A549 (cell line): Measurements from ENCODE around the gene AUH. TPM values are rescaled to one million over a fixed set of nuclear protein-coding genes. Genes with fewer than 3 reads are reported as not detected.

ENCODE experiments used
- ATAC-seq, 2 experiments: fragments of 200-7000 bp in 1 of 2; fragments of >200 bp in 1 of 2; cut with Nextera tagmentation in 1 of 2; cut with Tn5 transposase in 1 of 2; 3 replicates each; pipeline versions ENCODE4 v1.8.0 to v1.9.1; 2018 to 2020; ENCODE audit warnings: mild to moderate bottlenecking in 1 of 2, moderate library complexity in 1 of 2
- CTCF ChIA-PET: fragments of 300-600 bp; sonication (Branson Sonifier 250); formaldehyde crosslinking; extraction: SDS; loops from one replicate; lab custom pipeline; 2021; ENCODE audit warnings: antibody characterized with exemption, inconsistent platforms; lab: Yijun Ruan, JAX
- POLR2A ChIA-PET: fragments of 350-600 bp; formaldehyde crosslinking; extraction: SDS; loops from one replicate; lab custom pipeline; 2021; ENCODE audit warnings: antibody characterized with exemption, inconsistent platforms; lab: Yijun Ruan, JAX
- DNase-seq, 2 experiments: peaks; one replicate each; pipeline versions ENCODE4 v3.0.0 to v3.0.0-alpha.2; 2011 to 2016; ENCODE audit warnings: low read depth in 1 of 2, low spot score in 1 of 2
- FAIRE-seq: peaks from 2 replicates; lab custom pipeline; 2011; peaks lifted over from hg19 to GRCh38; lab: Jason Lieb, UNC
- H3K27ac ChIP-seq, 2 experiments: fragments of >200 bp; sonication (Bioruptor Twin); formaldehyde crosslinking; 3 replicates each; pipeline ENCODE4 v1.5.1; 2016 to 2017
- H3K4me1 ChIP-seq: fragments of >200 bp; sonication (Bioruptor Twin); formaldehyde crosslinking; 3 replicates; pipeline ENCODE4 v1.6.1; 2016
- H3K4me2 ChIP-seq: fragments of >200 bp; sonication (Bioruptor Twin); formaldehyde crosslinking; 3 replicates; pipeline ENCODE4 v1.6.1; 2016
- H3K4me3 ChIP-seq: fragments of >200 bp; sonication (Bioruptor Twin); formaldehyde crosslinking; 3 replicates; pipeline ENCODE4 v1.5.1; 2016
- H3K9me3 ChIP-seq: fragments of >200 bp; sonication (Bioruptor Twin); formaldehyde crosslinking; 3 replicates; pipeline ENCODE4 v1.6.1; 2016
- CBX2 ChIP-seq: fragments of 200-600 bp; sonication (generic); IDR thresholded peaks from 2 replicates; pipeline ENCODE4 v1.6.1; 2016; ENCODE audit warnings: low read depth, mild to moderate bottlenecking, borderline replicate concordance
- CBX8 ChIP-seq: fragments of 200-600 bp; sonication (generic); IDR thresholded peaks from 2 replicates; pipeline ENCODE4 v1.6.1; 2016
- FOSB ChIP-seq: fragments of 250-450 bp; sonication (Bioruptor Pico); IDR thresholded peaks from 2 replicates; pipeline ENCODE4 v1.5.0; 2020; ENCODE audit warnings: mild to moderate bottlenecking, moderate library complexity
- FOSL2 ChIP-seq, 2 experiments: fragments of 450-650 bp in 1 of 2; fragments of >200 bp in 1 of 2; sonication (Bioruptor Twin) in 1 of 2; formaldehyde crosslinking; IDR thresholded peaks; 2 replicates each; pipeline versions ENCODE4 v1.5.0 to v1.6.1; 2016 to 2020; ENCODE audit warnings: mild to moderate bottlenecking in 1 of 2, moderate library complexity in 1 of 2
- FOXS1 ChIP-seq: fragments of 250-450 bp; sonication (Bioruptor Pico); IDR thresholded peaks from 2 replicates; pipeline ENCODE4 v1.5.0; 2020; ENCODE audit warnings: mild to moderate bottlenecking, moderate library complexity
- HDAC2 ChIP-seq: fragments of 200-600 bp; sonication (generic); IDR thresholded peaks from 2 replicates; pipeline ENCODE4 v1.6.1; 2016
- HEYL ChIP-seq: fragments of 250-450 bp; sonication (Bioruptor Pico); IDR thresholded peaks from 2 replicates; pipeline ENCODE4 v1.8.0; 2021; ENCODE audit warnings: mild to moderate bottlenecking, moderate library complexity
- JUN ChIP-seq, 2 experiments: fragments of >200 bp; sonication (Bioruptor Twin); formaldehyde crosslinking; IDR thresholded peaks; 2 replicates in 1 of 2; 3 replicates in 1 of 2; pipeline ENCODE4 v1.6.1; 2016 to 2017
- KDM5A ChIP-seq: fragments of 200-600 bp; sonication (generic); IDR thresholded peaks from 2 replicates; pipeline ENCODE4 v1.6.1; 2016; ENCODE audit warnings: antibody characterized with exemption, mild to moderate bottlenecking
- NPAS2 ChIP-seq: fragments of 250-450 bp; sonication (Bioruptor Pico); IDR thresholded peaks from 2 replicates; pipeline ENCODE4 v1.8.0; 2022; ENCODE audit warnings: mild to moderate bottlenecking, moderate library complexity, borderline replicate concordance
- NR3C1 ChIP-seq: fragments of >200 bp; sonication (Bioruptor Twin); formaldehyde crosslinking; IDR thresholded peaks from 3 replicates; pipeline ENCODE4 v1.6.1; 2017
- RAD21 ChIP-seq, 2 experiments: fragments of >200 bp in 1 of 2; sonication (Bioruptor Twin) in 1 of 2; formaldehyde crosslinking in 1 of 2; IDR thresholded peaks in 1 of 2; conservative IDR thresholded peaks in 1 of 2; 2 replicates in 1 of 2; 3 replicates in 1 of 2; pipeline ENCODE4 v1.6.1; 2012 to 2018; ENCODE audit warnings: inconsistent platforms in 1 of 2
- RCOR1 ChIP-seq: fragments of 150-350 bp; IDR thresholded peaks from 2 replicates; pipeline ENCODE4 v1.6.1; 2014; ENCODE audit warnings: antibody characterized with exemption, low read length, low read depth
- WGBS: methylation state at CpG from one replicate; pipeline ENCODE4 v1.1.6; 2017; ENCODE audit errors: missing lambda C conversion rate; 5-methylcytosine and 5-hydroxymethylcytosine counted together
- polyA plus RNA-seq, 4 experiments: library from polyadenylated mRNA; depleted of rRNA in 3 of 4; stranded (reverse); fragments of >200 nt; fragmentation: RNase III in 1 of 4; extraction: RNeasy Plus Mini Kit Qiagen cat#74134 plus additional on column Dnase treatment in 1 of 4; gene quantifications; 2 replicates in 3 of 4; 3 replicates in 1 of 4; pipeline ENCODE4 v1.2.3, GENCODE V29; 2011 to 2017
- TF ChIP-seq, protein P1 (sequence below): fragments of 250-450 bp; sonication (Bioruptor Pico); IDR thresholded peaks from 2 replicates; pipeline ENCODE4 v1.5.0; 2020; ENCODE audit warnings: low read depth, mild to moderate bottlenecking, moderate library complexity
- TF ChIP-seq, protein P2 (sequence below): fragments of 200-600 bp; sonication (generic); IDR thresholded peaks from 2 replicates; pipeline ENCODE4 v1.6.1; 2016; ENCODE audit warnings: antibody characterized with exemption, mild to moderate bottlenecking, moderate library complexity
- TF ChIP-seq, protein P3 (sequence below): fragments of >200 bp; sonication (Bioruptor Twin); formaldehyde crosslinking; IDR thresholded peaks from 3 replicates; pipeline ENCODE4 v1.5.1; 2016

AUH gene
- polyA plus RNA-seq, 2 of the 4 experiments (the other 2 are of a cell fraction) = 11.1 to 15.9 TPM

DNA sequence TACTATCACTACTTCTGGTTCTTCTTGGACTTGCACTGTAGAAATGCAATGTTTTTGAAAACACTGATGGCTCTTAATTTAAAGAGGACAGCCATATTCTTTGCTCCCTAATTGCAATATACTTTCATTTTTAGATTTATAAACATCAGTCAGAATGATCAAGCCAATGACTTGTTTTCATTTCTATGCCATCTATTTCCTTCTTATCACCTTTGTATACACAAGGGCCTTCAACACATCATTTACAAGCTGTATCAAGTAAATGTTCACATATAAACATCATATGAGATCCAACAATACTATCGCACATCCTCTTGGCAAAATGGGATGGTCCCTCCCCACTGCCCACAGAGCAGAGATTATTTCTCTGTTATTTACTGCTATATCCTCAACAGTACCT, 24.9 kb downstream of the AUH start:
- 96% methylated on average over 1 of the region's 1 CpG for WGBS
- Histone ChIP-seq H3K9me3 (no peaks in the 10 kb centered on the region), H3K4me3 (no peak overlapping the region), H3K4me1 (no peaks in the 10 kb centered on the region), H3K27ac (no peak overlapping the region), H3K4me2 (no peak overlapping the region)
- ATAC-seq (no peak), FAIRE-seq (no peak), DNase-seq (no peak)
- POLR2A ChIA-PET = no interaction called here
- TF ChIP-seq CBX8 (no peak), RAD21 (conservative IDR thresholded peaks at IDR 0.05 in 1 of 2, IDR thresholded peaks at IDR 0.05 in 1 of 2) (no peak), HDAC2 (no peak), RCOR1 (no peak), NPAS2 (CRISPR knock-in tag) (no peak), JUN (IDR thresholded peaks at IDR 0.05) (no peak)
- CTCF ChIA-PET = interaction anchor here (0.7 to 1.0 kb wide), 3 partner anchors 10 to 346 kb away, joined by 3 to 6 read pairs (median 4); no protein-coding TSS in a partner anchor

DNA sequence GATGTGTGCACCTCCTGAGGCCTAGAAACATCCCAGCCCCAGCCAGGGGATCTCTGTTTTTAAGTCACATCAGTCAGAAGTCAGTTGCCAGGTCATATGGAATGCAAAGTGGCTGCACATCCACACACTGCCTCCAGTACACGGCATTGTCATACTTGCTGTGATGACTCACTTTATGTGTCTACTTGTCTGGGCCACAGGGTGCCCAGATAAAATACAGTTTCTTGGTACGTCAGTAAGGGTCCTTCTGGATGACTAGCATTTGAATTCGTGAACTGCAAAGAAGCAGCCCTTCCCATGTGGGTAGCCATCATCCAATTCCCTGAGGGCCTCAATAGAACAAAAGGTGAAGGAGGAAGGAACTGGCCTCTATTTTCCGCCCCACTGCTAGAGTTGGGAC, 27.7 kb downstream of the AUH start:
- WGBS = 94% methylated on average over 4 of the region's 4 CpGs
- no peaks in the 10 kb centered on the region for H3K9me3 ChIP-seq
- H3K4me3 ChIP-seq = no peak overlapping the region
- TF ChIP-seq, protein P1, sequence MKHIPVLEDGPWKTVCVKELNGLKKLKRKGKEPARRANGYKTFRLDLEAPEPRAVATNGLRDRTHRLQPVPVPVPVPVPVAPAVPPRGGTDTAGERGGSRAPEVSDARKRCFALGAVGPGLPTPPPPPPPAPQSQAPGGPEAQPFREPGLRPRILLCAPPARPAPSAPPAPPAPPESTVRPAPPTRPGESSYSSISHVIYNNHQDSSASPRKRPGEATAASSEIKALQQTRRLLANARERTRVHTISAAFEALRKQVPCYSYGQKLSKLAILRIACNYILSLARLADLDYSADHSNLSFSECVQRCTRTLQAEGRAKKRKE = no peak
- TF ChIP-seq, protein P2, sequence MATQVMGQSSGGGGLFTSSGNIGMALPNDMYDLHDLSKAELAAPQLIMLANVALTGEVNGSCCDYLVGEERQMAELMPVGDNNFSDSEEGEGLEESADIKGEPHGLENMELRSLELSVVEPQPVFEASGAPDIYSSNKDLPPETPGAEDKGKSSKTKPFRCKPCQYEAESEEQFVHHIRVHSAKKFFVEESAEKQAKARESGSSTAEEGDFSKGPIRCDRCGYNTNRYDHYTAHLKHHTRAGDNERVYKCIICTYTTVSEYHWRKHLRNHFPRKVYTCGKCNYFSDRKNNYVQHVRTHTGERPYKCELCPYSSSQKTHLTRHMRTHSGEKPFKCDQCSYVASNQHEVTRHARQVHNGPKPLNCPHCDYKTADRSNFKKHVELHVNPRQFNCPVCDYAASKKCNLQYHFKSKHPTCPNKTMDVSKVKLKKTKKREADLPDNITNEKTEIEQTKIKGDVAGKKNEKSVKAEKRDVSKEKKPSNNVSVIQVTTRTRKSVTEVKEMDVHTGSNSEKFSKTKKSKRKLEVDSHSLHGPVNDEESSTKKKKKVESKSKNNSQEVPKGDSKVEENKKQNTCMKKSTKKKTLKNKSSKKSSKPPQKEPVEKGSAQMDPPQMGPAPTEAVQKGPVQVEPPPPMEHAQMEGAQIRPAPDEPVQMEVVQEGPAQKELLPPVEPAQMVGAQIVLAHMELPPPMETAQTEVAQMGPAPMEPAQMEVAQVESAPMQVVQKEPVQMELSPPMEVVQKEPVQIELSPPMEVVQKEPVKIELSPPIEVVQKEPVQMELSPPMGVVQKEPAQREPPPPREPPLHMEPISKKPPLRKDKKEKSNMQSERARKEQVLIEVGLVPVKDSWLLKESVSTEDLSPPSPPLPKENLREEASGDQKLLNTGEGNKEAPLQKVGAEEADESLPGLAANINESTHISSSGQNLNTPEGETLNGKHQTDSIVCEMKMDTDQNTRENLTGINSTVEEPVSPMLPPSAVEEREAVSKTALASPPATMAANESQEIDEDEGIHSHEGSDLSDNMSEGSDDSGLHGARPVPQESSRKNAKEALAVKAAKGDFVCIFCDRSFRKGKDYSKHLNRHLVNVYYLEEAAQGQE = no peak
- TF ChIP-seq KDM5A (no peak), FOSL2 (IDR thresholded peaks at IDR 0.05) (no peak), FOSL2 (CRISPR knock-in tag; IDR thresholded peaks at IDR 0.05) (peak; percentile 33; the same call in 1 of the 2 replicates), RAD21 (conservative IDR thresholded peaks at IDR 0.05 in 1 of 2, IDR thresholded peaks at IDR 0.05 in 1 of 2) (no peak), CBX2 (no peak), HEYL (CRISPR knock-in tag) (no peak)
- ChIA-PET CTCF (no interaction called here), POLR2A (no interaction called here)
- H3K4me1 ChIP-seq = no peaks in the 10 kb centered on the region
- no peak for ATAC-seq
- H3K4me2 ChIP-seq = no peak overlapping the region
- no peak for FAIRE-seq
- H3K27ac ChIP-seq = no peak overlapping the region
- no peak for DNase-seq

DNA sequence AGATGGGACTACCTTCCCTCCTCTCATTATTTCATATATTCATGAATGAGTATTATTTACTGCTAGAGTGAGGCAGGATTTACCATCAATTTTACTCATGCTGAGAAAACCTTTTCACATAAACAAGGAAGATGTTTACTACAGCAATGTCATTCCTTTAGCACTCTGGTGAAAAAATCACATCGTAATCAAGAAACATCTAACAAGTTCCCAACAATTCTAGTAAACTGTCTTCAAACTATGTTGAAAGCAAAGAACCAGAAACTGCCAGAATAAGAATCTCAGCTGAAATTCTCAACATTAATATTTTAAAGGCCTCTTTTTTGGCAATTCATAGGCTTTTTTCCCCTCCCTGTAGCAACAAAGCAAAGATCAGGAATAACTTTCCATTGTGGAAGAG, 28.2 kb downstream of the AUH start:
- no peak overlapping the region for H3K27ac ChIP-seq
- no peak for FAIRE-seq
- DNase-seq = no peak
- no peaks in the 10 kb centered on the region for H3K4me1 ChIP-seq
- H3K4me2 ChIP-seq = no peak overlapping the region
- CTCF ChIA-PET = no interaction called here
- no peak for TF ChIP-seq NR3C1
- no peak for TF ChIP-seq RCOR1
- TF ChIP-seq, protein P3, sequence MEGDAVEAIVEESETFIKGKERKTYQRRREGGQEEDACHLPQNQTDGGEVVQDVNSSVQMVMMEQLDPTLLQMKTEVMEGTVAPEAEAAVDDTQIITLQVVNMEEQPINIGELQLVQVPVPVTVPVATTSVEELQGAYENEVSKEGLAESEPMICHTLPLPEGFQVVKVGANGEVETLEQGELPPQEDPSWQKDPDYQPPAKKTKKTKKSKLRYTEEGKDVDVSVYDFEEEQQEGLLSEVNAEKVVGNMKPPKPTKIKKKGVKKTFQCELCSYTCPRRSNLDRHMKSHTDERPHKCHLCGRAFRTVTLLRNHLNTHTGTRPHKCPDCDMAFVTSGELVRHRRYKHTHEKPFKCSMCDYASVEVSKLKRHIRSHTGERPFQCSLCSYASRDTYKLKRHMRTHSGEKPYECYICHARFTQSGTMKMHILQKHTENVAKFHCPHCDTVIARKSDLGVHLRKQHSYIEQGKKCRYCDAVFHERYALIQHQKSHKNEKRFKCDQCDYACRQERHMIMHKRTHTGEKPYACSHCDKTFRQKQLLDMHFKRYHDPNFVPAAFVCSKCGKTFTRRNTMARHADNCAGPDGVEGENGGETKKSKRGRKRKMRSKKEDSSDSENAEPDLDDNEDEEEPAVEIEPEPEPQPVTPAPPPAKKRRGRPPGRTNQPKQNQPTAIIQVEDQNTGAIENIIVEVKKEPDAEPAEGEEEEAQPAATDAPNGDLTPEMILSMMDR = no peak
- TF ChIP-seq FOXS1 (CRISPR knock-in tag) = no peak
- TF ChIP-seq FOSB (CRISPR knock-in tag) = no peak
- POLR2A ChIA-PET = no interaction called here
- H3K9me3 ChIP-seq = no peaks in the 10 kb centered on the region
- WGBS = 97% methylated on average over 1 of the region's 1 CpG
- no peak overlapping the region for H3K4me3 ChIP-seq
- no peak for ATAC-seq
